ENCODE results near the gene PSMG4. TPM values are rescaled to one million over a fixed set of nuclear protein-coding genes. Genes with fewer than 3 reads are reported as not detected.

Gene PSMG4
- 14.2 TPM for polyA plus RNA-seq (ENCODE audit: insufficient read length)

GRCh38 chr6:3258720-3259490, at the start of gene PSMG4:
Gene PSMG4 (plus strand): TSS chr6:3258947. CDS start chr6:3259023, 76 bp downstream.
- DNase-seq (ENCODE audit: low read depth), result peak; percentile 53

GRCh38 chr6:3209114-3210023, 49.4 kb upstream of the PSMG4 start:
- DNase-seq (ENCODE audit: low read depth), result no peak

GRCh38 chr6:3210024-3210610, 48.6 kb upstream of the PSMG4 start:
- DNase-seq (ENCODE audit: low read depth), result no peak

- DNase-seq (ENCODE audit: low read depth), result no peak
These were observed 47.1 kb upstream of the PSMG4 start for GRCh38 chr6:3211681-3212080.

- DNase-seq (ENCODE audit: low read depth), result no peak
These were observed 46.5 kb upstream of the PSMG4 start for GRCh38 chr6:3212261-3212660.

GRCh38 chr6:3213334-3213695, 45.4 kb upstream of the PSMG4 start:
- no peak for DNase-seq (ENCODE audit: low read depth)

- DNase-seq (ENCODE audit: low read depth), result no peak
These were observed 43.8 kb upstream of the PSMG4 start for GRCh38 chr6:3214898-3215297.

- DNase-seq (ENCODE audit: low read depth), result no peak
These were observed 41.5 kb upstream of the PSMG4 start for GRCh38 chr6:3217286-3217685.

GRCh38 chr6:3218266-3218665, 40.5 kb upstream of the PSMG4 start:
- no peak for DNase-seq (ENCODE audit: low read depth)

GRCh38 chr6:3220366-3220765, 38.4 kb upstream of the PSMG4 start:
- DNase-seq (ENCODE audit: low read depth), result no peak

GRCh38 chr6:3221578-3221977, 37.2 kb upstream of the PSMG4 start:
- no peak for DNase-seq (ENCODE audit: low read depth)

- no peak for DNase-seq (ENCODE audit: low read depth)
These were observed 36.2 kb upstream of the PSMG4 start for GRCh38 chr6:3222506-3223038.

GRCh38 chr6:3226042-3226441, 32.7 kb upstream of the PSMG4 start:
- DNase-seq (ENCODE audit: low read depth), result no peak

GRCh38 chr6:3226481-3227362, 32.0 kb upstream of the PSMG4 start:
- no peak for DNase-seq (ENCODE audit: low read depth)

GRCh38 chr6:3227363-3228045, 31.2 kb upstream of the PSMG4 start, which contains the start of gene TUBB2B:
Gene TUBB2B (minus strand): TSS chr6:3227653. CDS start chr6:3227543, 110 bp downstream.
- no peak for DNase-seq (ENCODE audit: low read depth)

GRCh38 chr6:3228046-3228671, 30.6 kb upstream of the PSMG4 start:
- no peak for DNase-seq (ENCODE audit: low read depth)

- no peak for DNase-seq (ENCODE audit: low read depth)
These were observed 29.8 kb upstream of the PSMG4 start for GRCh38 chr6:3228771-3229565.

- DNase-seq (ENCODE audit: low read depth), result no peak
These were observed 29.1 kb upstream of the PSMG4 start for GRCh38 chr6:3229566-3230178.

All from forelimb muscle (tissue), 1 donor.